ENCODE data around the gene MIP. TPM values are rescaled to one million over a fixed set of nuclear protein-coding genes. Genes with fewer than 3 reads are reported as not detected.

The MIP gene
- total RNA-seq (2022; extraction: Qiagen RNA extraction; ENCODE audit: low read depth) = 0.14 TPM in 1 of 5 replicates, not detected in the others

GRCh38 chr12:56454557-56454956 is at the start of gene MIP:
Gene MIP, minus strand, starts transcription at chr12:56454657. Its CDS starts 44 bp downstream, at chr12:56454613.

GRCh38 chr12:56488041-56488955 is 33.8 kb upstream of the MIP start, which contains the start of gene GLS2:
Gene GLS2, minus strand, starts transcription at chr12:56488161. Its CDS starts 43 bp downstream, at chr12:56488118.

DNA sequence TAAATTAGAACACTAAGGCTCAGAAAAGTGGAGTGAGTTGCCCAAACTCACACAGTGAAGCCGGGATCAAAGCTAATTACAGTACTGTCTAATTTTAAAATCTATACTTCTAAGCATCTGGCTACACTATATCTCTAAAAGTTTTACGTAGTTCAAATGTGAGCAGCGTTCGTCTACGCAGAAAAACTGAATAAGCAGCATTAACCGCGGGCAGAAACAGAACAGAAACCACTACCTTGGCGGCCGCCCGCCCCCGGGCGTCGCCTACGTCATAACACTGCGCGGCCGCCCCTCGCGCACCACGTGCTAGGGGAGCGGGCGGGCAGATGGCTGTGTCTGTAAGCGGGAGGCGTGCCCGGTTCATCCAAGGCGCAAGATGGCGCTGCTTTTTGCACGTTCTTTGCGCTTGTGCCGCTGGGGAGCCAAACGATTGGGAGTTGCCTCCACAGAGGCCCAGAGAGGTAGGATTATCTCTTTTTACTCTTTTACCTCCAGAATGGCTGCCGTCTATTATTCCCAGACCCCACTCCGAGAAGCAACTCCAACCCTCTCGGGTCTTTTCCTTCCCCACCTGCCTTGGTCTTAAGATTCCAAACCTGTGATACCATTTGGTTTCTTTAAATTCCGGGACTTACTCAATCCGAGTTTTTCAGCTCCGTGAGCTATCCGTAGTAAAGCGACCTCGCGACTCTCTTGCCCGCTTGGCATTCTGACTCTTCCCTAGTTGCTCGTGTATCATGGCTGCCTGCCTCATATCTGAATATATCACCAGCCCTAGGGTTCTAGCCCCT is 14.0 kb upstream of the MIP start, which contains the start of gene SPRYD4:
Gene SPRYD4 (plus strand): TSS at position 363 of the 791 bp plus-strand sequence. CDS start 14 bp downstream, at position 377.

GRCh38 chr12:56448860-56449621 is 5.4 kb downstream of the MIP start, which contains the start of gene TIMELESS:
Gene TIMELESS, minus strand, starts transcription at chr12:56449426. Its CDS starts 15,256 bp downstream, at chr12:56434170.

Other genes starting within 250 kb of the MIP start
- gene RNF41, start 232.7 kb downstream of the MIP start, total RNA-seq (2022; extraction: Qiagen RNA extraction; ENCODE audit: low read depth) = 20.0 to 27.0 TPM (median 24.3 TPM) in 5 replicates
- gene NABP2, start 230.3 kb downstream of the MIP start, total RNA-seq (2022; extraction: Qiagen RNA extraction; ENCODE audit: low read depth) = 53.0 to 66.2 TPM (median 57.4 TPM) in 5 replicates
- 0.34 TPM in 1 of 5 replicates, not detected in the others for gene SLC39A5, start 224.6 kb downstream of the MIP start, total RNA-seq (2022; extraction: Qiagen RNA extraction; ENCODE audit: low read depth)
- gene ANKRD52, start 196.3 kb downstream of the MIP start, total RNA-seq (2022; extraction: Qiagen RNA extraction; ENCODE audit: low read depth) = 37.2 to 45.2 TPM (median 43.7 TPM) in 5 replicates
- 16.2 to 17.4 TPM (median 17.0 TPM) in 5 replicates for gene COQ10A, start 187.7 kb downstream of the MIP start, total RNA-seq (2022; extraction: Qiagen RNA extraction; ENCODE audit: low read depth)
- 153 to 169 TPM (median 159 TPM) in 5 replicates for gene CS, start 154.3 kb downstream of the MIP start, total RNA-seq (2022; extraction: Qiagen RNA extraction; ENCODE audit: low read depth)
- gene CNPY2, start 138.7 kb downstream of the MIP start, total RNA-seq (2022; extraction: Qiagen RNA extraction; ENCODE audit: low read depth) = 115 to 162 TPM (median 149 TPM) in 5 replicates
- gene PAN2, start 120.7 kb downstream of the MIP start, total RNA-seq (2022; extraction: Qiagen RNA extraction; ENCODE audit: low read depth) = 13.1 to 19.3 TPM (median 15.9 TPM) in 5 replicates
- 0.21 to 0.70 TPM (median 0.49 TPM) in 4 of 5 replicates, not detected in the other for gene IL23A, start 115.8 kb downstream of the MIP start, total RNA-seq (2022; extraction: Qiagen RNA extraction; ENCODE audit: low read depth)
- 9.8 to 13.2 TPM (median 11.6 TPM) in 5 replicates for gene STAT2, start 94.5 kb downstream of the MIP start, total RNA-seq (2022; extraction: Qiagen RNA extraction; ENCODE audit: low read depth)
- not detected in 5 replicates for gene APOF, start 91.8 kb downstream of the MIP start, total RNA-seq (2022; extraction: Qiagen RNA extraction; ENCODE audit: low read depth)
- 32.5 to 39.5 TPM (median 35.5 TPM) in 5 replicates for gene TIMELESS, start 5.2 kb downstream of the MIP start, total RNA-seq (2022; extraction: Qiagen RNA extraction; ENCODE audit: low read depth)
- 1.7 to 2.0 TPM (median 1.9 TPM) in 5 replicates for gene SPRYD4, start 13.9 kb upstream of the MIP start, total RNA-seq (2022; extraction: Qiagen RNA extraction; ENCODE audit: low read depth)
- gene GLS2, start 33.5 kb upstream of the MIP start, total RNA-seq (2022; extraction: Qiagen RNA extraction; ENCODE audit: low read depth) = 0.08 to 0.37 TPM (median 0.31 TPM) in 4 of 5 replicates, not detected in the other
- 8.6 to 11.0 TPM (median 10.8 TPM) in 5 replicates for gene RBMS2, start 67.2 kb upstream of the MIP start, total RNA-seq (2022; extraction: Qiagen RNA extraction; ENCODE audit: low read depth)
- gene BAZ2A, start 175.7 kb upstream of the MIP start, total RNA-seq (2022; extraction: Qiagen RNA extraction; ENCODE audit: low read depth) = 24.8 to 42.1 TPM (median 41.1 TPM) in 5 replicates
- gene ATP5F1B, start 191.3 kb upstream of the MIP start, total RNA-seq (2022; extraction: Qiagen RNA extraction; ENCODE audit: low read depth) = 823 to 966 TPM (median 921 TPM) in 5 replicates
- gene PTGES3, start 233.6 kb upstream of the MIP start, total RNA-seq (2022; extraction: Qiagen RNA extraction; ENCODE audit: low read depth) = 359 to 407 TPM (median 380 TPM) in 5 replicates

All from A549 treated with GW870086 at 1 μM for 4 hours (cell line).